ENCODE data around the gene MSL3B.

The MSL3B gene

DNA sequence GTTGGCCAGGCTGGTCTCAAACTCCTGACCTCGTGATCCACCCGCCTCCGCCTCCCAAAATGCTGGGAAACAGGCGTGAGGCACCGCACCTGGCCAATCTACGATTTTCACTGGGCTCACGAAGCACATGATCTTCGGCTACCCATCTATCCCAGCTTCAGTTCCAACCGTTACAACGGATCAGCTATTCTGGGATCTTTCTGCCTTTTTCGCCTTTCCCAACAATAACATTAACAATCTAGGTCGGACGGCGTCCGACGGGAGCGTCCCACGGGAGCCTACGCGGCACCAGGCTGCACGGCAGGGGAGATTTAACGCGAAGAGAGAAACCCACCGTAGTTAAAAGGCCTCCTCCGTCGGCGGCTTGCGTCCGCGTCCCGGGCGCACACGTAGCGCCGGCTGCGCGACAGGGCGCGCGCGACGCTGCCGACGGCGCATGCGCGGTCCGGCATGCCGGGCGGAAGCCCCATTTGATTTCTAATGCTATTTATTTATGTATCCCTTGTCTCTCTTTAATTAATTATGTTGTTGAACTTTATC is at the start of gene MSL3B:
MSL3B (minus strand) TSS at position 394 of the 540 bp plus-strand sequence.
- TF ChIP-seq CTCF (IDR thresholded peaks at IDR 0.05; ENCODE audit: extremely low read depth, missing control alignments): no peak
- peak; percentile 88 for DNase-seq (ENCODE audit: low spot score)

DNA sequence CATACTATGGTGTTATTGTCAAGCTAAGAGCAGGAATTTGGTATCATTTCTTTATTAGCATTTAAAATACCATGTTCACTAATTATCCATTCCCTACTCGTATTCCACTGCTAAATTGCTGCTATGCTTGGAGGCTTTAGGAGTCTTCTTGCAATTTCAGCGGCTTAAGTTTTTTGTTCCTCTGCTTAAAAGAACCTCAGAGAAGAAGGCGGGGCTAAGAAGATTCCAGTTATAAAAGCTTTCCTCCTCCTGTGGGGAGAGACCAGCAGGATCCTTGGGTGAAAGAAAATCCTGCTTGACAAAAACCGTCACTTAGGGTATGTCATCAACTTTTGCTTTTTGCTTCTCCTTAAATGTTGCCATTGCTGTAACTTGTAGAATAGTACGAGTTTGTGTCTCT is 48.9 kb upstream of the MSL3B start, which contains the start of gene TRPM8:
TRPM8 (plus strand) TSS at position 258 of the 400 bp plus-strand sequence. CDS start 9,165 bp downstream, outside the sequence.
- no peak for DNase-seq (ENCODE audit: low spot score)
- TF ChIP-seq CTCF (IDR thresholded peaks at IDR 0.05; ENCODE audit: extremely low read depth, missing control alignments): no peak

- DNase-seq (ENCODE audit: low spot score): no peak
- no peak for TF ChIP-seq CTCF (IDR thresholded peaks at IDR 0.05; ENCODE audit: extremely low read depth, missing control alignments)
Measured at GRCh38 chr2:233915128-233915527, 46.9 kb upstream of the MSL3B start.

DNA sequence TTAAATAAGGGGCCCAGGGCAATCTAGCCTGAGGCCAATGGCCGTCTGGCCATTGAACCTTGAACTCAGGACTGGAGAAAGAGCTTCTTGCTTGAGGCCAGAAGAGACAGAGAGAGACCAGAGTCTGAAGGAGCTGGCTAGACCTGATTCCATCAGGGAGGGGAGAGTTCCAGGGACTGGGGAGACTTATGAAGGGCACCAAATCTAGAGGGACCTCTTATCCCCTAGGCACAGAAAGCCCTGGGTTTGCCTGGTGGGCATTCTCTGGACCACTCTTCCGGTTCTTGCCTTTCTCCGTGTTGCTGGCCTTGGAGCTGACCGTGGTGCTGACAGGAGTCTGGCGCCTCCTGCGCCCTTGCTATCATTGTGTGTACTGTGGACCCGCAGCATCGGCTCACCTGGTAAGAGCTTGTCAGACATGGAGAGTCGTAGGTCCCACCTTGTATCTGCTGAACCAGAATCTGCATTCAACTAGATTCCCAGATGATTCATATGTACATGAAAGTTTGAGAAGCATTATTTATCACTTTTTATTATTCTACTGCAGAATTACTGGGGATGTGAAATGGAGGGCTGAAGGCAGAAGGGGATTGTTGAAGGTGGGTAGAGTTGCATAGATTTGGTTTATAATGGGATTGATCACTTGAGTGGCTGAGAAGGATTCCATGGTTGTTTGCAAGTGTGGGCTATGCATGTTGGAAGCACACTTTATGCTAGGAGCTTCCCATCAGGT is 44.7 kb upstream of the MSL3B start:
- DNase-seq (ENCODE audit: low spot score): no peak

GRCh38 chr2:233907627-233908026 is 39.4 kb upstream of the MSL3B start:
- DNase-seq (ENCODE audit: low spot score): no peak
- no peak for TF ChIP-seq CTCF (IDR thresholded peaks at IDR 0.05; ENCODE audit: extremely low read depth, missing control alignments)

More for the DNA sequence above, 44.7 kb upstream of the MSL3B start:
- no peak for TF ChIP-seq CTCF (IDR thresholded peaks at IDR 0.05; ENCODE audit: extremely low read depth, missing control alignments)

DNA sequence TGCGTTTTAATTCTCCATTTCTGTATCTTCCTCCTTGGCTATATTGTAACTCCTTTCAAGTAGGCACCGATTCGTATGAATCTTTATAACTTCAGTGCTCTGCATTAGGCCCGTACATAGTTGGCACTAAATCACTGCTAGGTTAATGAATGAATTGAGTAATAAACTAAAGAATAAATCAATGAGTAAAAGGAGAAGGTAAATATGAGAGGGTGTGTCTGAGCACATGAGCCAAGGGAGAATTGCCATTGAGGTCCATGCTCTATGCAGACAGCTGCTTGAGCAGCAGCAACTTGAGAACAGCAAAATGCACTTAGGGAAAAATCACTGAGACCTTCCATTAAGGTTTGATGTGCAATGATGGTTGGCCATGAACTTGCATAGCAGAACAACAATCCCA is 37.8 kb upstream of the MSL3B start:
- TF ChIP-seq CTCF (IDR thresholded peaks at IDR 0.05; ENCODE audit: extremely low read depth, missing control alignments): no peak
- no peak for DNase-seq (ENCODE audit: low spot score)

- DNase-seq (ENCODE audit: low spot score): no peak
- TF ChIP-seq CTCF (IDR thresholded peaks at IDR 0.05; ENCODE audit: extremely low read depth, missing control alignments): no peak
Measured at GRCh38 chr2:233901884-233902283, 33.7 kb upstream of the MSL3B start.
